GM12891 (cell line): ENCODE data around the gene FSCN2.

Experiments
- PAX5 ChIP-seq: IDR thresholded peaks from 2 replicates; pipeline ENCODE4 v1.6.1; 2011; ENCODE audit warnings: low read length, moderate library complexity, mild to moderate bottlenecking; ENCODE audit not compliant: insufficient read depth, severe bottlenecking
- POLR2A ChIP-seq: IDR thresholded peaks from 2 replicates; pipeline ENCODE4 v1.6.1; 2011; ENCODE audit warnings: low read depth, low read length, control low read depth
- POLR2AphosphoS5 ChIP-seq: IDR thresholded peaks from 2 replicates; pipeline ENCODE4 v1.6.1; 2011; ENCODE audit warnings: low read depth, low read length, control low read depth
- POU2F2 ChIP-seq: IDR thresholded peaks from 2 replicates; pipeline ENCODE4 v1.6.1; 2011; ENCODE audit warnings: low read depth, mild to moderate bottlenecking, control low read depth, low read length, moderate library complexity
- SPI1 ChIP-seq: IDR thresholded peaks from 2 replicates; pipeline ENCODE4 v1.6.1; 2011; ENCODE audit warnings: low read depth, low read length, control low read depth

DNA sequence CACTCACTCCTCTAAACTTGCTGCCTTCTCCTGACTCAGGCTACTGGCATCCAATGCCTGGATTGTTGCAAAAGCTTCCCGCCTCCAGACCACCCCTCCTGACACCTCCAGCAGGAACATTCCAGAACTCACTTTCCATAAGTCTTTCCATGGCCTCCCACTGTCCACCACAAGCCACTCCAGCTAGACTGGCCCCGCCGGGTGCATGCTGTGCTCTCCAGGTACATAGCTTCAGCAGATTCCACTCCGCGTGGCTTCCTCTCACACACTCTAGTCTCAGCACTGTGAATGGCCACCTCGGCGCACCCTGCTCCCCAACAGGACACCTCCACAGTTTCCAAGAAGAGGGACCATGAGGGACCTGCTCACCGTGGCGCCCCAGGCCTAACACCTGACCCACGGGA is 49.9 kb downstream of the FSCN2 start:
- TF ChIP-seq POLR2A (no peak), PAX5 (no peak), POU2F2 (no peak), POLR2AphosphoS5 (no peak), SPI1 (no peak)
